ENCODE measurements around the gene HLTF.

Gene HLTF

GRCh38 chr3:149095487-149095886, 9.2 kb upstream of the HLTF start (continued):
- TF ChIP-seq ZNF274 (IDR thresholded peaks at IDR 0.05; ENCODE audit: low read length) (no peak), ZNF274 (tag by site-specific recombination; IDR thresholded peaks at IDR 0.05; ENCODE audit: borderline replicate concordance) (no peak), HOXD13 (CRISPR knock-in tag; IDR thresholded peaks at IDR 0.05; ENCODE audit: borderline replicate concordance) (no peak), AEBP2 (tag by site-specific recombination; IDR thresholded peaks at IDR 0.05; ENCODE audit: borderline replicate concordance) (no peak), BCL11B (tag by site-specific recombination; IDR thresholded peaks at IDR 0.05; ENCODE audit: low read depth) (no peak), ZNF843 (tag by site-specific recombination; IDR thresholded peaks at IDR 0.05) (no peak), ZNF473 (tag by site-specific recombination; IDR thresholded peaks at IDR 0.05) (no peak), ZNF549 (tag by site-specific recombination; IDR thresholded peaks at IDR 0.05) (no peak), ZNF596 (tag by site-specific recombination; IDR thresholded peaks at IDR 0.05) (no peak), SP2 (tag by site-specific recombination; IDR thresholded peaks at IDR 0.05) (no peak), GFI1B (tag by site-specific recombination; IDR thresholded peaks at IDR 0.05) (no peak), ZNF560 (tag by site-specific recombination; IDR thresholded peaks at IDR 0.05; ENCODE audit: borderline replicate concordance) (no peak), ZBTB10 (tag by site-specific recombination; IDR thresholded peaks at IDR 0.05) (no peak)

GRCh38 chr3:149091983-149092382, 5.7 kb upstream of the HLTF start:
- POLR2A ChIA-PET: no interaction called here
- H3K4me1 ChIP-seq (ENCODE audit: control insufficient read depth, insufficient read depth, low read length): no peaks in the 10 kb centered on the region
- no peaks in the 10 kb centered on the region for H3K9me3 ChIP-seq (ENCODE audit: control insufficient read depth, insufficient read depth, low read depth, low read length)
- H3K4me3 ChIP-seq (ENCODE audit: low read depth, low read length): no peak overlapping the region
- TF ChIP-seq ZFP37 (tag by site-specific recombination; IDR thresholded peaks at IDR 0.05): no peak
- TF ChIP-seq ZIC2 (tag by site-specific recombination; IDR thresholded peaks at IDR 0.05): peak; percentile 41; the same call in 1 of the 2 replicates
- no peaks in the 10 kb centered on the region for H3K36me3 ChIP-seq (ENCODE audit: control insufficient read depth in 2 of 2, insufficient read depth in 1 of 2, low read length in 2 of 2)
- H3K27ac ChIP-seq (ENCODE audit: extremely low read depth, low read depth, low read length): no peak overlapping the region
- CTCF ChIA-PET: interaction anchor here (0.7 kb wide), 1 partner anchor 28 kb away, joined by 4 read pairs; no protein-coding TSS in a partner anchor

GRCh38 chr3:149090907-149091306, 4.6 kb upstream of the HLTF start:
- Histone ChIP-seq H3K4me3 (ENCODE audit: low read depth, low read length) (no peak overlapping the region), H3K9me3 (ENCODE audit: control insufficient read depth, insufficient read depth, low read depth, low read length) (no peaks in the 10 kb centered on the region), H3K27ac (ENCODE audit: extremely low read depth, low read depth, low read length) (no peak overlapping the region), H3K36me3 (ENCODE audit: control insufficient read depth in 2 of 2, insufficient read depth in 1 of 2, low read length in 2 of 2) (no peaks in the 10 kb centered on the region), H3K4me1 (ENCODE audit: control insufficient read depth, insufficient read depth, low read length) (no peaks in the 10 kb centered on the region)
- ChIA-PET POLR2A (no interaction called here), CTCF (interaction anchor here (1.2 kb wide), 1 partner anchor 29 kb away, joined by 4 read pairs; no protein-coding TSS in a partner anchor)
- TF ChIP-seq ATF2 (tag by site-specific recombination; IDR thresholded peaks at IDR 0.05; ENCODE audit: low read depth): no peak
- no peak for TF ChIP-seq HOXC10 (CRISPR knock-in tag; IDR thresholded peaks at IDR 0.05)
